Transverse colon (tissue), 4 donors: ENCODE data around the gene STRA6.

ENCODE experiments used
- CTCF ChIP-seq, 5 experiments: fragments of 200-600 bp in 3 of 5; fragments of 450-650 bp in 2 of 5; sonication (generic) in 3 of 5; IDR thresholded peaks; 1 replicate in 2 of 5; 2 replicates in 3 of 5; pipeline ENCODE4 v1.5.1; 2016 to 2017; ENCODE audit warnings: antibody characterized with exemption in 5 of 5, inconsistent platforms in 3 of 5, mild to moderate bottlenecking in 2 of 5, moderate library complexity in 1 of 5
- EP300 ChIP-seq: sonication (generic); formaldehyde crosslinking; IDR thresholded peaks from one replicate; pipeline ENCODE4 v1.6.1; 2017; ENCODE audit warnings: antibody characterized with exemption, low read depth
- POLR2A ChIP-seq: fragments of 450-650 bp; IDR thresholded peaks from one replicate; pipeline ENCODE4 v1.6.1; 2016; ENCODE audit warnings: antibody characterized with exemption, mild to moderate bottlenecking, moderate library complexity
- POLR2AphosphoS5 ChIP-seq, 3 donors: sonication (generic); formaldehyde crosslinking; IDR thresholded peaks; one replicate each; pipeline ENCODE4 v1.6.1; 2016; ENCODE audit warnings: antibody characterized with exemption in 3 of 3

- no peak for TF ChIP-seq CTCF (IDR thresholded peaks at IDR 0.05)
- no peak for TF ChIP-seq POLR2AphosphoS5 (IDR thresholded peaks at IDR 0.05)
- TF ChIP-seq EP300: no peak
- TF ChIP-seq POLR2A: no peak
Observed at GRCh38 chr15:74213858-74214284, 11.3 kb upstream of the STRA6 start.
